Hypothalamus (tissue), 51 donors: Measurements from ENCODE around the gene CA4.
A peak's percentile ranks its signal among the peaks of the same experiment; 100 is the strongest.
"Not testable (repeated sequence)": the region's sequence is repeated elsewhere in the genome, so short reads cannot be mapped to it uniquely, and the experiment has no call there.

Experiments
- DNase-seq, 51 donors: peaks; one replicate each; lab custom pipeline; 2025; lab: John Stamatoyannopoulos, UW

The CA4 gene

DNA sequence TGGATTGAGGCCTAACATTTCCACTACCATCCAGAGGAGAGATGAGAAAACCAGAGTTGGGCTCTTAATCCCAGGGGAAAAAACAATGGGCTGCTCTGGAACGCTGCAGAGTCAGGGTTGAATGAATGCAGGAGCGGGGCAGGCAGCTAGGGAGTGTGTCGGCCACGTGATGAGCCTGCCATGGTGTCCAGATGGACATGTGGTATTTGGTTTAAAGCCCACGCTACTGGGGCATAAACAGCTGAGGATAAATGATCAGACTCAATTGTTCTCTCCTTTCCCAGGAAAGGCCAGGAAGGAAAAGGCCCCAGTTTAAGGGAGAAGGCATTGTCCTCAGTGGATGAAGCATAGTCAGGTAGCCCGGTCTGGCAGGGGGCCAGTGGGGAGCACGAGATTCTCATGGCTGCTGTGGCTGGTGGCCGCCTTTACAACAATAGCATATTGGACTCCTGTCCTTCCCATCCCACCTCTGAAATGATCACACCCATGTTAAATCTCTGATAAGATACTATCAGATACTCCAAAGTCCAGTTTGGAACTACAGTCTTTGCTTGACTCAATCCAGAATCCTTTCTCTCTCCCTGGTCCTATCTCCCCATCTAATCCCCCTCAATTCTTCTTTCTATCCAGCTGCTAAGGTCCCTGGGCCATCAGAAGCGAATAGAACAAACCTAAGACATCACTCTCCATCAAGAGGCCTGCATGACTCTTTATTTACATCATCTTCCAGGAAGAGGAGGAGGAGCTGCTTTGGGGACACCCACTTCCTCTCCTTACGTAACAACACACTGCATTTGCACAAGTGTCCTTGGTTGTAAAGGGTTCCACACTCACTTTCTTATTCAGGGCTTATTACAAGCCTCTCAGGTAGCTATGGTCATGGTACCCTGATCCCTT lies 20.4 kb downstream of the CA4 start:
- DNase-seq, result peak in 3 of 51 donors; percentile 18 to 22 (median 20)

DNA sequence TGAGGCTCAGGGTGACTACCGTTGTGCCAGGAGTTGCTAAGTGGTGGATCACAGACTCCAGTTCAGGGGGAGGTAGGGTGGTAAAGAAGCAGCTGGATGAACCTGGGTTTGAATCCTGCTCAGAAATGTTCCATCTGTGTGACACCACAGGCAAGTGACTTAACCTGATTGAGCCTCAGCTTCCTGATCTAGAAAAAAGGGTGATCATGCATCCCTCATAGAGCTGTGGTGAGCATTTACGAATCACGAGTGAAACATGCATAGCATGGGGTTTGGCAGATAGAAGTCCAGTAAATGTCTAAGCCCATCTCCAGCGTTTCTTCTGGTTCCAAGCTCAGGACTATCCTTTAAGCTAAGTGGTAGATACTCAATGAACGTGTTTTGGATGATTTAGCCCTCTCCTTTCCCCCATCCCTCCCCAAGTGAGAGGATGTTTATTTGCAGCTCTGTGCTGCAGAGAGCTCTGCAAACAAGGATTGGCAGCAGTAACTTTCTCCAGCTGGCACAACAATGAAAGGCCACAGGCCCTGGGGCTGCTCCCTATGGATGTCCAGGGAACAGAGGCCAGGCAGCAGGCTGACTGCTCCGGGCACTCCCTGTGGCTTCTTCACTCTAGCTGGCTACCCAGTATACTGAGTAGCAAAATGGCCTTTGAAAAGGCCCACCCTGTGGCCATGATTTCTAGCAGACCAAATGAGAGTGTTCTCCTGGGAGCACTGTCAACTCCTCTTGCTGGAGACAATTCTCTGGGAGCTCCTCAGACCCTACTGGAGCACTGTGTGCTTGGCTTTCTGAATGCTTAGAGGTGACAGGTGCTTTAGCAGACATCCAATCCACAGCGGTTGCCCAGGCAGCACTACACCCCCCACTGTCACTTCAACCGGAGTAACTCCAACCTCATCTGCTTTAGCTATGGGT lies 21.3 kb downstream of the CA4 start:
- DNase-seq, result peak in 33 of 51 donors; percentile 10 to 73 (median 41)

DNA sequence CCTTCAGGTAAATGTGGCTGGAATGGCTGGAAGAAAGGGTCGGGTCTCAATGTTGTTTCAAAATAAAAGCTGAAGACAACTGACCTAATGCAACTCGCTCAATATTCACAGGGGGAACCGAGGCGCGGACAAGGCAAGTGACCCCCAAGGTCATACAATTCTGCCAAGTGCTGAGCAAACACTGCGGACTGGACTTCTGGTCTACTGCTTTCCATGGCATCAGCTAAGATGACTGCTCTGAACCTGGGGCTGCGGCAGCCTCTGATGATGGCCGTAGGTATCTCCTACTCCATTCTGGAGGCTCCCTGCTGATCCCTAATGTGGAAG lies 21.9 kb downstream of the CA4 start:
- DNase-seq, result no peak

DNA sequence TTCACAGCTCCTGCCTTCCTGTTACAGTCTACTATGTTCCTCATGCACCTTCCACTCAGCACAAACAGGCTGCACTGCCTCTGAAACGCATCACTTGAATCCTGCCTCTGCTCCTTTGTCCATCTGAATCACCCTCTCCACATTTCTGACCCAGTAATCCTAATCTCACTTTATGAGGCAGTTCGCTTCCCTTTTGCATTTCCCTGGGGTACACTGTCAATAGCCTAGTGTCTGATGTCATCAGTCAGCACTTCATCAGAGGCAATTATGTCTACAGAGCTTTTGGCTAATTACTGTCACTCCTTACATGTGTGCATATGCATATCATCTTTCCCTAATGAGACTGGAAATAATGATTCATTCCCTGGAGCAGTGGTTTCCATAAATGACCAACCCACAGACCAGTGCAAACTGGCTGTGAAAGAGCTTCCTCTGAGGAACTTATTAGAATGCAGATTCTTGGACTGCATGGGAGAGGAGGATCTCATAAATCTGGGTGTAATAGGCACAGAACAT lies 23.6 kb downstream of the CA4 start:
- DNase-seq, result no peak

DNA sequence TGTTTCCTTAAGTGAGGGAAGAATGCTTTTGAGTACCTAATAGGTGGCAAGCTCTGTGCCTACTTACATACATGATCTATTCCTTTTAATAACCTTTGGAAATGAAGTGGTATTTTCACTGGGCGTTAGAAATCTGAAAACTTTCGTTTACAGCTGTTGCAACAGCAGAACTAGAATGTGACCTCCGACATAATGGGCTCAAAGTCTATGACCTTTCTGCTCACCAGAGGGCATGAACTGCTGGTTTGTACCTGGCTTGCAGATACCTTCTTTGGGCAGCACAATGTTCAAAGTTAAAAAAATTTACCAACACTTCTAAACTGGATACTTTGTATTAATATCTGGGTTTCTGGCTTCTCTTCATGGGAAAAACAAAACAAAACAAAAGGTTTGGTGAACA lies 24.3 kb downstream of the CA4 start:
- no peak for DNase-seq

DNA sequence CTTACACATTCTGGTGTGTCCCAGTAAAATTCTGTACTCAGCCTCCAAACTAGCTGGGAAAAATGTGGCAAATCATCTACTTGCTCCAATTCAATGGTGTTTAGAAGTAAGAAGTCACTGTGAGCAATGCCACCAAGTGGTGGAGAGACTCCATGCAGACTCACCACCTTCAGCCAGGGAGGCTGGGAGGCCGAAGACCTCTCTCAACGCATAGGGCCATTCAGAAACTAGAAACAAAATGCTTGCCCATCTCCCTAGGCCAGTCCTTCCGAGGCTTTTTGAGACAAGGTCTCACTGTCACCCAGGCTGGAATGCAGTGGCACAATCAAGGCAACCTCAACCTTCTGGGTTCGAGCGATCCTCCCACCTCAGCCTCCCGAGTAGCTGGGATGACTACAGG lies 25.0 kb downstream of the CA4 start:
- DNase-seq, result peak in 3 of 51 donors; percentile 10 to 27 (median 10)

DNA sequence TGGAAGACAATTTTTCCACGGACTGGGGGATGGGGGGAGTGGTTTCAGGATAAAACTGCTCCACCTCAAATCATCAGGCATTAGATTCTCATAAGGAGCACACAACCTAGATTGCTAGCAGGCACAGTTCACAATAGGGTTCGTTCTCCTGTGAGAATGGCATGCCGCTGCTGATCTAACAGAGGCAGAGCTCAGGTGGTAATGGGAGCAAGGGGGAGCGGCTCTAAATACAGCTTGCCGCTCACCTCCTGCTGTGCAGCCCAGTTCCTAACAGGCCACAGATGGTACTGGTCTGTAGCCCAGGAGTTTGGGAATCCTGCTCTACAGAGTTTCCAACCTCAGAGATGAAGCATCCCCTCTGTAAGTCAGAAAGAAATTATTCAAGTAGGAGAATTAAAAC lies 27.0 kb downstream of the CA4 start:
- DNase-seq, result not testable (repeated sequence)

DNA sequence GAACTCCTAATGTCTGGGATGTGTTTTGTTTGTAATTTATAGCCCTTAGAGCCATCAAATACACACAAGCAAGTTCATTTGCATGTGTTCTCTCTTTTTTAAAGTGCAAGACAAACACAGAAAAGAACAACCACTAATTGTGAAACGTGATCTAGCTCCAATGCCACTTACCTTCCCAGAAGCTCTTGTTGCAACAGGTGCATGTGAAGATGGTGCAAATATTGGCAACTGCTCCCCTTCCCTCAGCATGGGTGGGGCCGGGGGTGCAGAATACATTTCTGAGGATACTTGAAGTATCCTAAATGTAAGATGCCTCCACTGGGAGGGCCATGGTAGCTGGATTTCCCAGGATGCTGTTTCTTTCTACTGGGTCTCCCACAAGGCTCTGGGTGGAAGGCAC lies 28.4 kb downstream of the CA4 start:
- DNase-seq, result not testable (repeated sequence)

DNA sequence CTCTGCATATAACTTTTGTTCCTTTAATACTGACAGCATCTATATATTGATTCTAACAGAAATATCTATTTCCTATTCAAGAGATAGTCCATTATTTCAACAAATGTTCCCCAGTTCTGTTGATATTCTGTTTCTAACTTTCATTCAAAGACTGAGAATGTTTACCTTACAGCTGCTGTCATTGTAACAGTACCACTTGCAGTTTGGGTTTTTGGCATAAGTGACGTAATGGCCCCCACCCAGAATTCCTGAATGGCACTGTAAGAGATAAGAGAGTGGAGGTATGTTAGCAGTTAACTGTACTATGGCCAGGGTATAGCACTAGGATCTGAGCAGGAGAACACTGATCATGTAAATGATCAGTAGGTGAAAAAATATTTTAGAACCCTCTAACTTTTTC lies 30.6 kb downstream of the CA4 start:
- not testable (repeated sequence) for DNase-seq

DNA sequence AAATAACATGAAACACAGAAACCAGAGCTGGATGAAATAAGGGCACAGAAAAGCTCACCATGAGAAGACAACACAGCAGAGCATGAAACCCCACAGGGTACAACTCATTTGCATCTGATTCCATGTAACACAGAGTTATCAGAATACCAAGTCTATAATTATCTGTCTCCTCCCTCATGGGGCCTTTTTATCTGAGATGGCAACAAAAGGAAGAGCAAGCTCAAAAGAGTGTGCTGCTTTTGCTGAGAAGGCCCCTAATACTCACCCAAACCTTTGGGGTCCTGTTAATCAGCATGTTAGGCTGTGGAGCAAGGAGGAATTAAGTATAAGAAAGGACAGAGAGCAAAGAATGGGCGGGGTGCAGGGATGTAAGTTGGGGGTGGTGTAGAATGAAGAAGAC lies 36.6 kb downstream of the CA4 start:
- DNase-seq, result not testable (repeated sequence)

DNA sequence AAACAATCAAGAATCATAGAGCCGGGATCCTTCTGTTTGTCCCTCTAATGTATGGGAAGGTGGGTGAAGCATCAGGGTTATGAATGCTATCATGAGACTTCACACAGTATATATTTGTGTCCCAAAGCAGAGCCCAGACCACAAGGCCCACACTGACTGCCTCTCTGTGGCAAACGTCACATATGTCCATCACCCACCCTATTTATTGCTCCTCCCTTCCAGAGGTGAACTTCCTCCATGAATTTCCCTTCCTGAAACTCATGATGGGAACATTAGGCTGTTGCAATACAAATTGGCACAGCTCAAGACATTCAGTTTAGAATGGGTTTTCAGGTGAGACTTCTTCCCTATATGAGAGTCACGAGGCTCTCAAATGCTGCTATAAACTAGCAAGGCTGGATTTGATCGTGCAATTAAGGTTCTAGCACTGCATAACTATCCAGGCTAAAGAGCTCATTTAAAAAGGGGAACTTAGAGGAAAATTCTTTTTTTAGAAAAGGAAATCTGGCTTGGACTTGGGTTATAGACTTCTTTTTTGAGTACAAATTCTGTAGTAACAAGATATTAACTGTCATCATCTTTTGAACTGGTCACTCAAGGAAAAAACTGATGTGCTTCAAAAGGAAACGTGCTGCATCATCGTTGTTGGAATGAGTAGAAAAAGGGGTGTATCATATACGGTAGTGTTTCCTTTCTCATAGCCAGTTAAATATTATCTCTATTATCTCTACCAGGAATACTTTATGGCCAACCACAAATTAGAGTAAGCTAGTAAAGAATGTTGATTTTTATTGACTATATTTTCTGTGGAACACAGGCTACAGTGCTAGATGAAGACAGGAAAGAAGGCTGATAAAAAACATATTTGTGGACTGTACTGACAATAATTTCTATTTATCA lies 37.3 kb downstream of the CA4 start:
- not testable (repeated sequence) for DNase-seq

DNA sequence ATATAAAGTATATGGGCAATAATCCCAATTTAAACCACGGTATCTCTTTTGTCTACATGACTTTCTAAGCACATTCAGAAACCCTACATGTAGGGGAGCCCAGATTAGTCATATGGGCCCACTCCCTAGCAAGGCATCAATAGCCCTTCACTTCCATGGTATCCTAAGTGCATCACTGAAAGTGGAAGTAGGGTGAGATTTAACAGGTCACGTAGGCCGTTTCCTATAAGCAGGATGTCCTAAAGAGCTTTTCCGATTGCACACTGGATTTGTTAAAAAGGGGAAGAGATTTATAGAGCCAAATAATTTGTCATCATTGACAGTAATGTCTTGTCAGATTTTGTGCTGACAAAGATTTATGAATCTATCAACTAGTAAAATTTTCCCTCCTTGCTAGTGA lies 39.0 kb downstream of the CA4 start:
- DNase-seq, result no peak

DNA sequence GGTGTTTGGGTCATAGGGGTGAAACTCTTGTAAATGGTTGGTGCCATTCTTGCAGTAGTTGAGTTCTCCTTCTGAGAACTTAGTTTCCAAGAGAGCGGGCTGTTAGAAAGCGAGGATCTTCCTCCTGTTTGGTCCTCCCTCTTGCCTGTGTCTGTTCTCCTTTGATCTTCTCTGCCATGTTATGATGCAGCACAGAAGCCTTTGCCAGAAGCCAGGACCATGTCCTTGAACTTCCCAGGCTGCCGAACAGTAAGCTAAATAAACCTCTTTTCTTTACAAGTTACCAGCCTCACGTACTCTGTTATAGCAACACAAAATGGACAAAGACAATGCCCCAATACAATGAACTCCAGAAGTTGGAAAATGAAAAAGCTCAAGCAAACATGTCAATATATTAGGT lies 40.3 kb downstream of the CA4 start:
- not testable (repeated sequence) for DNase-seq

DNA sequence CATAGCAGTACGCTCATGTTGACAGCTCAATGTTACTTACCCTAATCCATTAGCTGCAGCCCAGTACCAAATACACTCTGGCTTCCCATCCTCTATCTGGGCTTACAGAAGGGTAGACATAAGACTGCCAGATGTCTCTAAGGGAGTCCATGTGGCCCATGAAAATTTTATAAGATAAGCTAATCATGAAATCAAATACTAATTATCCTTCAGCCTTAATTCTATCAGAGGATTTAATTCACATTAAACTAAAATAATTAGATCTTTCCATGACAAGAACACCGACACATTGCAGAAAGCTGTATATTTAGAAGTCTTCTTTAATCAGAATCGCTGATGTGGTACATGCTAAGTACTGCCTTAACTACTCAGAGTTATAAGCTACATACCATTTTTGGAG lies 43.3 kb downstream of the CA4 start:
- not testable (repeated sequence) for DNase-seq

DNA sequence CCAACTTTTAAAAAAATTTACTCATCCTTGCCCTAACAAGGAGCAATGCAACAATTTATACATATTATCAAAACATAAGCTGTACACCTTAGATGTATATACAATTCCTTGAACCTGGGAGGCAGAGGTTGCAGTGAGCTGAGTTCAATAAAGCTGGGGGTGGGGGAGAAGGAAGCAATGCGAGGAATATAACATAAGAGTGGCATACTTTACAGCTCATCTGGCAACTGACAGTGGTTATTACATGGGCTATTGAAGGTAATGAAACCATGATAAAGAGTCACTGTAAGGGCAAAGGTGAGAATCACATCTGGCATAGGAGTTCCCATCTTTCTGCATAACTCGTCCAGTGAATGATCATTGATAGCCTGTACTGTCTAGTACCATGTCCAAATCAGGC lies 43.7 kb downstream of the CA4 start:
- DNase-seq, result no peak

DNA sequence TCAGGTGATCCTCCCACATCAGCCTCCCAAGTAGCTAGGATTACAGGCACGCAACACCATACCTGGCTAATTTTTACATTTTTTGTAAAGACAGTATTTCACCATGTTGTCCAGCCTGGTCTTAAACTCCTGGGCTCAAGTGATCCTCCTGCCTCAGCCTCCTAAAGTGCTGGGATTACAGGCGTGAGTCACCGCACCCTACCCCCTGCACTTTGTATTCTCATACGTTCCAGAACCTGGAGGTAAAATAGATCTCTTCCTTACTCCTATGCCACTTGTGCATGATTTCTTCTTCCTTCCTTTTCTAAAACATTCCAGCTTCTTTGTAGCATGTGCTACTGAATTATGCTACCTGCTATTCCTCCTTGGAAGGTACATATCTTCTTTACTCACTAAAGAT lies 44.4 kb downstream of the CA4 start:
- DNase-seq, result not testable (repeated sequence)

DNA sequence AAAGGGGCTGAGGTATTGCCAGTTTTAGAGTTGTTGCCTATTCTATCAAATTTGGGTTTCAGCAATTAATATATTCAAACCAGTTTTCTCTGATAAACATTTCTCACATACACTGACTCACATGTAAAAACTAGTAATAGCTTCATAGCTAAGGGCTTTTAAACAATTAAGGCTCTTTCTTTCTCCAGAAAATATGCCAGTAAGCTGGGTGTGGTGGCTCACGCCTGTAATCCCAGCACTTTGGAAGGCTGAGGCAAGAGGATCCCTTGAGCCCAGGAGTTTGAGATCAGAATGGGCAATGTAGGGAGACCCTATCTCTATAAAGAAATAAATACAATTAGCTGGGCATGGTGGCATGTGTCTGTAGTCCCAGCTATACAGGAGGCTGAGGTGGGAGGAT lies 48.9 kb downstream of the CA4 start:
- not testable (repeated sequence) for DNase-seq

DNA sequence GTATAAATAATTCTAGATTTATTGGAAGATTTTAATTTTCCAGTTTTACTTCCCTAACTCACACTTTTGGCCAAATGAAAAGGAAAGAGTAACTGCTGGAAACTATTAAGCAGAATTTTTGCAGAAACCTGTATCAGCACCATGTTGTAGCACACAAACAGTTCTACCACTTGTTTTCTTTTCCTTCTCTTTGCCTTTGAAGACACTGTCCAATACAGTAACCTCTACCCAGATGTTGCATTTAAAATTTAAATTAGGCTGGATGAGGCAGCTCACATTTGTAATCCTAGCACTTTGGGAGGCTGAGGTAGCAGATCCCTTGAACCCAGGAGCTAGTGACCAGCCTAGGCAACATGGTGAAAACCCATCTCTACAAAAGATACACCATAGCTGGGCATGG lies 56.0 kb downstream of the CA4 start:
- DNase-seq, result not testable (repeated sequence)

DNA sequence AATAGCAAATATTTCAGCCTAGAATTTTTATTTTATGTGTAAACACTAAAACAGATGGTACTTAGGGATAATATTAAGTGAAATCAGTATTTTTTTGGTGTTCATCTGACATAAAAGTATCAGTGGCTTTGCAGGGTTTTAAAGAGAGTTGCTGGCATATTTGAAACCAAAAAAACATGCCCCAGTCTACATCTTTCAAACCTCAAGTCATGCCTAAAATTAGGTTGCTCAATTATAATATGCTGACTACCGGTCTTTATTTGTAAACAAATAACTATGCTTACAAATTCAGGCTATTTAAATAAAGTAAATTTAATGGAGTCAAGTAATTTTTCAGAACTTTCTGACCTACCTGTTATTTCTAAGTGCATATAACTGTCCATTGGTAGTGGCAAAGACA lies 58.5 kb downstream of the CA4 start:
- not testable (repeated sequence) for DNase-seq
